Tongue (tissue), 2 donors: ENCODE measurements around the gene SRGAP2B. TPM values are rescaled to one million over a fixed set of nuclear protein-coding genes. Genes with fewer than 3 reads are reported as not detected.
"Not testable (repeated sequence)": the region's sequence is repeated elsewhere in the genome, so short reads cannot be mapped to it uniquely, and the experiment has no call there.

Experiments used
- DNase-seq: peaks from one replicate; pipeline ENCODE4 v3.0.0-alpha.2; 2015
- total RNA-seq: library from RNA; depleted of rRNA; stranded (reverse); fragments of >200 nt; gene quantifications from one replicate; pipeline ENCODE4 v1.2.3, GENCODE V29; 2014

SRGAP2B gene
- total RNA-seq, 1 donor from 2014 or later = 36.7 TPM

GRCh38 chr1:144995833-144996410 is 99.2 kb downstream of the SRGAP2B start:
- DNase-seq = not testable (repeated sequence)

GRCh38 chr1:144992915-144993314 is 102.2 kb downstream of the SRGAP2B start:
- DNase-seq = not testable (repeated sequence)

GRCh38 chr1:144990611-144991010 is 104.5 kb downstream of the SRGAP2B start:
- not testable (repeated sequence) for DNase-seq

GRCh38 chr1:144987131-144987530 is 108.0 kb downstream of the SRGAP2B start:
- not testable (repeated sequence) for DNase-seq

- DNase-seq = not testable (repeated sequence)
Observed at GRCh38 chr1:144986171-144986860, 108.8 kb downstream of the SRGAP2B start.

GRCh38 chr1:144985550-144986170 is 109.5 kb downstream of the SRGAP2B start:
- not testable (repeated sequence) for DNase-seq

GRCh38 chr1:144982802-144983525 is 112.2 kb downstream of the SRGAP2B start:
- DNase-seq = not testable (repeated sequence)

GRCh38 chr1:144981157-144981556 is 114.0 kb downstream of the SRGAP2B start:
- DNase-seq = not testable (repeated sequence)

GRCh38 chr1:144979960-144980595 is 115.0 kb downstream of the SRGAP2B start:
- DNase-seq = not testable (repeated sequence)

- DNase-seq = not testable (repeated sequence)
Observed at GRCh38 chr1:144977856-144978255, 117.3 kb downstream of the SRGAP2B start.

GRCh38 chr1:144971936-144972335 is 123.2 kb downstream of the SRGAP2B start:
- DNase-seq = not testable (repeated sequence)

GRCh38 chr1:144966488-144966887 is 128.6 kb downstream of the SRGAP2B start:
- not testable (repeated sequence) for DNase-seq

- DNase-seq = not testable (repeated sequence)
Observed at GRCh38 chr1:144964765-144965164, 130.4 kb downstream of the SRGAP2B start.

- not testable (repeated sequence) for DNase-seq
Observed at GRCh38 chr1:144964186-144964585, 130.9 kb downstream of the SRGAP2B start.

- DNase-seq = not testable (repeated sequence)
Observed at GRCh38 chr1:144963571-144963970, 131.6 kb downstream of the SRGAP2B start.

GRCh38 chr1:144961604-144962583 is 133.2 kb downstream of the SRGAP2B start:
- DNase-seq = not testable (repeated sequence)

GRCh38 chr1:144960929-144961488 is 134.1 kb downstream of the SRGAP2B start:
- not testable (repeated sequence) for DNase-seq

- not testable (repeated sequence) for DNase-seq
Observed at GRCh38 chr1:144948390-144948789, 146.7 kb downstream of the SRGAP2B start.

- DNase-seq = not testable (repeated sequence)
Observed at GRCh38 chr1:144947495-144947894, 147.6 kb downstream of the SRGAP2B start.
